HEK293T (cell line): ENCODE measurements around the gene TRIP4.

Experiments
- CTBP1 ChIP-seq: fragments of 450-650 bp; IDR thresholded peaks from 2 replicates; pipeline ENCODE4 v1.6.1; 2016; ENCODE audit warnings: borderline replicate concordance
- FOXA1 ChIP-seq: fragments of 450-650 bp; IDR thresholded peaks from 2 replicates; pipeline ENCODE4 v1.6.1; 2016; ENCODE audit warnings: mild to moderate bottlenecking
- FOXK2 ChIP-seq: fragments of 450-650 bp; IDR thresholded peaks from 2 replicates; pipeline ENCODE4 v1.6.1; 2016; ENCODE audit warnings: mild to moderate bottlenecking
- FOXM1 ChIP-seq: fragments of 450-650 bp; IDR thresholded peaks from 2 replicates; pipeline ENCODE4 v1.6.1; 2017; ENCODE audit warnings: mild to moderate bottlenecking, borderline replicate concordance
- HDGF ChIP-seq: fragments of 450-650 bp; IDR thresholded peaks from 2 replicates; pipeline ENCODE4 v1.6.1; 2017; ENCODE audit warnings: antibody characterized with exemption, borderline replicate concordance
- TF ChIP-seq, protein P1 (sequence below): fragments of 450-650 bp; IDR thresholded peaks from 2 replicates; pipeline ENCODE4 v1.6.1; 2016

DNA sequence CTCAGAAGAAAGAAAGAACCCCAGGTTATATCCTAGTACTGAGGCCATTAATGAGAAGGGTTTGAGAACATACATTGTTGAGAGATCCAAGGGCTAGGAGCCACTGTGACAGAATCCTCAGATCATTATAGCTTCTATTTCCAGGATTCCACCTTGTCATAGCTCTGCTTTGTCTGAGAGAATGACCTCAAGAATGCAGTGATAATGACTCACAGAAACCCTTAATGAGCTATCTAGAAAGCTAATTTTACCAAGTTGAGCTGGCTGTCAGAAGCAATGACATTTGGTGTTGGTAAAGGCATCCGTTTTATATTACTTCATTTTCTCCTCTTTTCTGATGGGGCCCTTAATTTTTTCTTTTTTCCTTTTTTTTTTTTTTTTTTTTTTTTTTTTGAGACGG, 10.9 kb downstream of the TRIP4 start:
- TF ChIP-seq, protein P1, sequence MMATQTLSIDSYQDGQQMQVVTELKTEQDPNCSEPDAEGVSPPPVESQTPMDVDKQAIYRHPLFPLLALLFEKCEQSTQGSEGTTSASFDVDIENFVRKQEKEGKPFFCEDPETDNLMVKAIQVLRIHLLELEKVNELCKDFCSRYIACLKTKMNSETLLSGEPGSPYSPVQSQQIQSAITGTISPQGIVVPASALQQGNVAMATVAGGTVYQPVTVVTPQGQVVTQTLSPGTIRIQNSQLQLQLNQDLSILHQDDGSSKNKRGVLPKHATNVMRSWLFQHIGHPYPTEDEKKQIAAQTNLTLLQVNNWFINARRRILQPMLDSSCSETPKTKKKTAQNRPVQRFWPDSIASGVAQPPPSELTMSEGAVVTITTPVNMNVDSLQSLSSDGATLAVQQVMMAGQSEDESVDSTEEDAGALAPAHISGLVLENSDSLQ, result no peak
- TF ChIP-seq FOXA1, result no peak
- TF ChIP-seq HDGF, result no peak
- no peak for TF ChIP-seq CTBP1
- no peak for TF ChIP-seq FOXK2
- no peak for TF ChIP-seq FOXM1
